Caco-2 (cell line): ENCODE measurements around the gene TMEM187. TPM values are rescaled to one million over a fixed set of nuclear protein-coding genes. Genes with fewer than 3 reads are reported as not detected.
A peak's percentile ranks its signal among the peaks of the same experiment; 100 is the strongest.

ENCODE experiments used
- BruUV-seq: library from RNA; stranded (reverse); fragments of 400-500 nt; replicated peaks from 2 replicates; lab custom pipeline; 2021; lab: Mats Ljungman, UMichigan
- CTCF ChIA-PET: fragments of 300-600 bp; sonication (Branson Sonifier 250); formaldehyde crosslinking; loops from one replicate; lab custom pipeline; 2022; ENCODE audit warnings: antibody characterized with exemption; lab: Charles Lee
- POLR2A ChIA-PET: fragments of 300-600 bp; sonication (Branson Sonifier 250); formaldehyde crosslinking; loops from one replicate; lab custom pipeline; 2022; ENCODE audit warnings: antibody characterized with exemption; lab: Charles Lee
- DNase-seq, 2 experiments: peaks; one replicate each; pipeline versions ENCODE4 v3.0.0 to v3.0.0-alpha.2; 2020 to 2022
- H3K27me3 ChIP-seq: replicated peaks from 2 replicates; pipeline ENCODE4 v1.6.0; 2011; ENCODE audit warnings: low read length; ENCODE audit not compliant: control insufficient read depth, insufficient read depth
- H3K36me3 ChIP-seq: 2 replicates; pipeline ENCODE4 v1.5.1; 2011; ENCODE audit warnings: low read length; ENCODE audit not compliant: control insufficient read depth, insufficient read depth
- H3K4me1 ChIP-seq: fragments of 250-450 bp; sonication (Bioruptor Pico); 2 replicates; pipeline ENCODE4 v1.5.1; 2020; ENCODE audit warnings: mild to moderate bottlenecking
- H3K4me3 ChIP-seq: 2 replicates; pipeline ENCODE4 v1.5.1; 2011; ENCODE audit warnings: low read depth, mild to moderate bottlenecking, control low read depth, low read length
- H3K9me3 ChIP-seq: fragments of 250-450 bp; sonication (Bioruptor Pico); 2 replicates; pipeline ENCODE4 v1.5.1; 2020; ENCODE audit warnings: mild to moderate bottlenecking, moderate library complexity
- H3K27ac Mint-ChIP-seq: one replicate; pipeline ENCODE4 v1.8.0; 2022; ENCODE audit warnings: mixed read lengths; ENCODE audit not compliant: unreplicated experiment
- H3K27me3 Mint-ChIP-seq: one replicate; pipeline ENCODE4 v1.8.0; 2022; ENCODE audit warnings: mixed read lengths; ENCODE audit not compliant: insufficient read depth, unreplicated experiment
- H3K36me3 Mint-ChIP-seq: one replicate; pipeline ENCODE4 v1.8.0; 2022; ENCODE audit warnings: mild to moderate bottlenecking, mixed read lengths; ENCODE audit not compliant: insufficient read depth, unreplicated experiment
- H3K4me1 Mint-ChIP-seq: one replicate; pipeline ENCODE4 v1.8.0; 2022; ENCODE audit warnings: low read depth, mixed read lengths; ENCODE audit not compliant: unreplicated experiment
- H3K4me3 Mint-ChIP-seq: one replicate; pipeline ENCODE4 v1.8.0; 2022; ENCODE audit warnings: mild to moderate bottlenecking, moderate library complexity, mixed read lengths; ENCODE audit not compliant: unreplicated experiment
- H3K9me3 Mint-ChIP-seq: one replicate; pipeline ENCODE4 v1.8.0; 2022; ENCODE audit warnings: mixed read lengths; ENCODE audit not compliant: unreplicated experiment
- intact Hi-C: fragments of 100-400 bp; cut with micrococcal nuclease; formaldehyde crosslinking; loops from one replicate; pipeline ENCODE4 v1.10.0; 2022; ENCODE audit not compliant: unreplicated experiment
- total RNA-seq: library from RNA; stranded (reverse); gene quantifications from 2 replicates; pipeline ENCODE4 v1.2.3, GENCODE V29; 2022
- TF ChIP-seq, protein P1 (sequence below), 2 experiments: fragments of 200-600 bp in 1 of 2; IDR thresholded peaks; 1 replicate in 1 of 2; 2 replicates in 1 of 2; pipeline versions ENCODE4 v1.5.1 to v1.8.0; 2011 to 2022; ENCODE audit warnings: antibody characterized with exemption in 1 of 2, control low read depth in 1 of 2, inconsistent platforms in 1 of 2, low read depth in 1 of 2, low read length in 1 of 2, mild to moderate bottlenecking in 1 of 2, moderate library complexity in 1 of 2; ENCODE audit not compliant: insufficient read depth in 1 of 2, severe bottlenecking in 1 of 2, unreplicated experiment in 1 of 2

The TMEM187 gene
- total RNA-seq, 1 experiment from 2014 or later = 4.9 TPM

DNA sequence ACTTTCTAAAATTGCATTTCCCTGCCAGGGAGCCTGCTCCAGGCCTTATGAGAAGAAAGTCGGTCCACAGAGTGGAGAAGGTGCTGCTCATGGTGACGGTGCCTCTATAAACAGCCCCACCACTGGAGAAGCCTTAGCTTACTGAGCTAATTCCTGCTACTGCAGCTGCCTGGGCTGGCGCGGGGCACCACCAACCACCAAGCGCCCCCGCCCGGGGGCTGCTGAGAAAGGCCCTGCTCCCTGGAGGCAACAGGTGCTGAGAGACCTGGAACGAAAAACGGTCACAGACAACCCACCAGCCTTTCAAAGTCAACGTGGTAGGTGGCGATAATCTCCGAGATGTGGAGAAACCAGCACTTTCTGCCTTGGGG, 3.8 kb upstream of the TMEM187 start:
- DNase-seq = no peak
- no peaks in the 10 kb centered on the region for H3K27me3 ChIP-seq
- no peak overlapping the region for H3K4me3 ChIP-seq
- TF ChIP-seq, protein P1, sequence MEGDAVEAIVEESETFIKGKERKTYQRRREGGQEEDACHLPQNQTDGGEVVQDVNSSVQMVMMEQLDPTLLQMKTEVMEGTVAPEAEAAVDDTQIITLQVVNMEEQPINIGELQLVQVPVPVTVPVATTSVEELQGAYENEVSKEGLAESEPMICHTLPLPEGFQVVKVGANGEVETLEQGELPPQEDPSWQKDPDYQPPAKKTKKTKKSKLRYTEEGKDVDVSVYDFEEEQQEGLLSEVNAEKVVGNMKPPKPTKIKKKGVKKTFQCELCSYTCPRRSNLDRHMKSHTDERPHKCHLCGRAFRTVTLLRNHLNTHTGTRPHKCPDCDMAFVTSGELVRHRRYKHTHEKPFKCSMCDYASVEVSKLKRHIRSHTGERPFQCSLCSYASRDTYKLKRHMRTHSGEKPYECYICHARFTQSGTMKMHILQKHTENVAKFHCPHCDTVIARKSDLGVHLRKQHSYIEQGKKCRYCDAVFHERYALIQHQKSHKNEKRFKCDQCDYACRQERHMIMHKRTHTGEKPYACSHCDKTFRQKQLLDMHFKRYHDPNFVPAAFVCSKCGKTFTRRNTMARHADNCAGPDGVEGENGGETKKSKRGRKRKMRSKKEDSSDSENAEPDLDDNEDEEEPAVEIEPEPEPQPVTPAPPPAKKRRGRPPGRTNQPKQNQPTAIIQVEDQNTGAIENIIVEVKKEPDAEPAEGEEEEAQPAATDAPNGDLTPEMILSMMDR (IDR thresholded peaks at IDR 0.05; ENCODE audit: insufficient read depth in 1 of 2, low read depth in 1 of 2, low read length in 1 of 2, severe bottlenecking in 1 of 2, unreplicated experiment in 1 of 2) = no peak
- H3K27me3 Mint-ChIP-seq = no peaks in the 10 kb centered on the region
- BruUV-seq = no TSS peak
- CTCF ChIA-PET = interaction anchor here (0.8 kb wide), 1 partner anchor 40 kb away, joined by 3 read pairs; no protein-coding TSS in a partner anchor
- no peaks in the 10 kb centered on the region for H3K4me1 ChIP-seq
- intact Hi-C loops = no loop called here
- no peaks in the 10 kb centered on the region for H3K9me3 ChIP-seq
- no peaks in the 10 kb centered on the region for H3K9me3 Mint-ChIP-seq
- POLR2A ChIA-PET = no interaction called here
- no peak overlapping the region for H3K27ac Mint-ChIP-seq
- H3K4me1 Mint-ChIP-seq = no peaks in the 10 kb centered on the region
- no peak overlapping the region for H3K4me3 Mint-ChIP-seq
- H3K36me3 Mint-ChIP-seq = peaks cover 34% of the 10 kb centered on the region
- H3K36me3 ChIP-seq = peaks cover 3% of the 10 kb centered on the region

DNA sequence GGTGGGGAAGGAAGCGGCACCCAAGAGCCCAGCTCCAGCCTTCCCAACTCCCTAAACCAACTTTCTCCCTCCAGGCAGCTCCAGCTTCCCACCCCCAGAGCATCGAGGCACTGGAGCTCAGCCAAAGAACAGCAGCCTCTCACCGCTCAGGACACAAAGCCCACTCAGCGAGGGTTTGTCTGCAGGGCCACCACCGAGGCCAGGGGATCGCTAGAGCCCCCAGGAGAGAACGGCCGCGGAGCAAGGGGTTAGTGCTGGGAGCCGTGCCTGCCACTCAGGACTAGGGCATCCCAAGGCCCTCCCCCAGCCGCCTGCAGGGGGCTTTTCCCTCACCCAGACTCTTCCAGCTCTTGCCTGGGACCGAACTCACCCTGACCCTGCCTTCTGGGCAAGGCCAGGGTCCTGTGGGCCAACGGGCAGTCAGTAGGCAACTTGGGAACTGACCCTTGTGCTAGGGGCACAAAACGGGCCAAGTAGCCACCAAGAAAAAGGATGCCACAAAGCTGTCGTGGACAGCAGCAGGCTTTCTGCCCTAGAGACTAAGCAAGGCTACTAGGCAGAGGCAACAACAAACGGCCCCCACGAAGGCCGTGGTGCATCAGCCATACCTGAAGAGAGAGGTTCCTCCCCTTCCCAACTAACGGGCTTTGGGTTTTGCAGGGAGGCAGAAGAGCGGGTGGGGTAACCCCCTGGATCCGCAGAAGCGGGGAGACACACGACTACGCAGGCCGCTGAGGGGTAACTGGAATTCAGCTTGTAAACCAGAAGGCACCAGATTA, 3.2 kb upstream of the TMEM187 start:
- TF ChIP-seq, protein P1 (IDR thresholded peaks at IDR 0.05; ENCODE audit: insufficient read depth in 1 of 2, low read depth in 1 of 2, low read length in 1 of 2, severe bottlenecking in 1 of 2, unreplicated experiment in 1 of 2) = no peak
- H3K4me3 Mint-ChIP-seq = peak overlapping the region; percentile 98
- H3K36me3 ChIP-seq = peaks cover 3% of the 10 kb centered on the region
- BruUV-seq = no TSS peak
- intact Hi-C loops = no loop called here
- H3K4me1 Mint-ChIP-seq = peaks cover 3% of the 10 kb centered on the region
- no peaks in the 10 kb centered on the region for H3K27me3 Mint-ChIP-seq
- H3K4me3 ChIP-seq = peak overlapping the region; percentile 73
- H3K4me1 ChIP-seq = 0 out of 2 replicates have a peak, but pooled peaks cover 3% of the 10 kb centered on the region
- peaks cover 33% of the 10 kb centered on the region for H3K36me3 Mint-ChIP-seq
- H3K9me3 ChIP-seq = no peaks in the 10 kb centered on the region
- no peaks in the 10 kb centered on the region for H3K9me3 Mint-ChIP-seq
- peak overlapping the region; percentile 67 for H3K27ac Mint-ChIP-seq
- CTCF ChIA-PET = interaction anchor here (0.8 kb wide), 1 partner anchor 41 kb away, joined by 3 read pairs; no protein-coding TSS in a partner anchor
- POLR2A ChIA-PET = no interaction called here
- no peaks in the 10 kb centered on the region for H3K27me3 ChIP-seq
- DNase-seq = no peak

DNA sequence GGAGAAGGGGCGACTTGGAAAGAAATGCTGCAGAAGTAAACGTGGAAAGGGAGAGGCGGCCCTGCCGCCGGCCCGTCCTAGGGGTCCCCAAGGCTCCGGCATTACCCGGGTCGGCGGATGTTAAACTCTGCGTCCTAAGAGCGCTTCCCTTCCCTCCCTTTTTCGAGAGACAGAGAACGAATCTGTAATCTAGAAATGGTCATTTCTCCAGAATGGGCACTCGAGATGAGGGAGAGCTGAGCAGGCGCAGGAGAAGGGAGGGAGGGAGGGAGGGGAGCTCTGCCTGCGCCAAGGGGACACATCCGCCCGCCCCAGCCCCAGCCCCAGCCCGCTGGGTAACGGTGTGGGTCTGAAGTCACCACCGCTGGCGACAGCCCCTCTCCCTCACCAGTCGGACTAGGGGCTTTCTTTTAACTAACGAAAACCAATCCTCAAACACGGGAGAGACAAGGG, 2.6 kb upstream of the TMEM187 start:
- Mint-ChIP-seq H3K36me3 (peaks cover 35% of the 10 kb centered on the region), H3K27me3 (no peaks in the 10 kb centered on the region), H3K4me1 (peaks cover 8% of the 10 kb centered on the region), H3K27ac (peak overlapping the region; percentile 67), H3K4me3 (peak overlapping the region; percentile 98), H3K9me3 (no peaks in the 10 kb centered on the region)
- no peaks in the 10 kb centered on the region for H3K9me3 ChIP-seq
- POLR2A ChIA-PET = no interaction called here
- CTCF ChIA-PET = no interaction called here
- no peaks in the 10 kb centered on the region for H3K27me3 ChIP-seq
- DNase-seq = no peak
- 0 out of 2 replicates have a peak, but pooled peaks cover 8% of the 10 kb centered on the region for H3K4me1 ChIP-seq
- TF ChIP-seq, protein P1 (IDR thresholded peaks at IDR 0.05; ENCODE audit: insufficient read depth in 1 of 2, low read depth in 1 of 2, low read length in 1 of 2, severe bottlenecking in 1 of 2, unreplicated experiment in 1 of 2) = no peak
- H3K36me3 ChIP-seq = no peaks in the 10 kb centered on the region; the same call in 1 of the 2 replicates
- peak overlapping the region; percentile 73 for H3K4me3 ChIP-seq
- intact Hi-C loops = loop anchor here (10.0 kb wide), 1 partner anchor 405 kb away; the partner anchor contains the start of genes EMD and FLNA
- BruUV-seq = no TSS peak
